ENCODE measurements around the gene CFAP74.

DNA sequence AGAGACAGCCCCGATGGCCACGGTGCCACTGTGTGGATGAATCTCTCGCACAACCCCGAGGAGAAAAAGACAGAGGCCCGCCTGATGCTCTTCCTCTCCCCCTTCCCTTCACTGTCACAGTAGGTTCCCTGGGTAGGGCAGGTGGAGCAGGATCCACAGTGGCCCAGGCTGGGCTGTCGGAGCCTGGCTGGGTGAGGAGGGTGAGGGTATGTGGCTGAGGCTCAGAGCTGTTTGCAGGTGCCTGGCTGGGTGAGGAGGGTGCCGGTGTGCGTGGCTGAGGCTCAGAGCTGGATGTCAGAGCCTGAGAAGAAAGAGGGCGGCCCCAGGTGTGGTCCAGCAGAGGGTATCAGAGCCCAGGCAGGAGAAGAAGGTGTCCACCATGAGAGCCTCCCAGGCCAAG lies 2.7 kb downstream of the CFAP74 start:
- TF ChIP-seq CTCF (IDR thresholded peaks at IDR 0.05) (no peak), POLR2A (IDR thresholded peaks at IDR 0.05; ENCODE audit: low read length) (no peak), ZC3H11A (IDR thresholded peaks at IDR 0.05) (no peak), EHMT2 (IDR thresholded peaks at IDR 0.05; ENCODE audit: low read depth) (no peak), PHF8 (IDR thresholded peaks at IDR 0.05; ENCODE audit: borderline replicate concordance, low read depth) (no peak)
- TF ChIP-seq, protein P1, sequence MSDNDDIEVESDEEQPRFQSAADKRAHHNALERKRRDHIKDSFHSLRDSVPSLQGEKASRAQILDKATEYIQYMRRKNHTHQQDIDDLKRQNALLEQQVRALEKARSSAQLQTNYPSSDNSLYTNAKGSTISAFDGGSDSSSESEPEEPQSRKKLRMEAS (IDR thresholded peaks at IDR 0.05) = no peak
- TF ChIP-seq, protein P2, sequence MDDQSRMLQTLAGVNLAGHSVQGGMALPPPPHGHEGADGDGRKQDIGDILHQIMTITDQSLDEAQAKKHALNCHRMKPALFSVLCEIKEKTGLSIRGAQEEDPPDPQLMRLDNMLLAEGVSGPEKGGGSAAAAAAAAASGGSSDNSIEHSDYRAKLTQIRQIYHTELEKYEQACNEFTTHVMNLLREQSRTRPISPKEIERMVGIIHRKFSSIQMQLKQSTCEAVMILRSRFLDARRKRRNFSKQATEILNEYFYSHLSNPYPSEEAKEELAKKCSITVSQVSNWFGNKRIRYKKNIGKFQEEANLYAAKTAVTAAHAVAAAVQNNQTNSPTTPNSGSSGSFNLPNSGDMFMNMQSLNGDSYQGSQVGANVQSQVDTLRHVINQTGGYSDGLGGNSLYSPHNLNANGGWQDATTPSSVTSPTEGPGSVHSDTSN (IDR thresholded peaks at IDR 0.05) = no peak
